ENCODE data around the gene ZBTB38. TPM values are rescaled to one million over a fixed set of nuclear protein-coding genes. Genes with fewer than 3 reads are reported as not detected.

Gene ZBTB38
- polyA plus RNA-seq, 1 donor from 2014 or later: 18.7 TPM

DNA sequence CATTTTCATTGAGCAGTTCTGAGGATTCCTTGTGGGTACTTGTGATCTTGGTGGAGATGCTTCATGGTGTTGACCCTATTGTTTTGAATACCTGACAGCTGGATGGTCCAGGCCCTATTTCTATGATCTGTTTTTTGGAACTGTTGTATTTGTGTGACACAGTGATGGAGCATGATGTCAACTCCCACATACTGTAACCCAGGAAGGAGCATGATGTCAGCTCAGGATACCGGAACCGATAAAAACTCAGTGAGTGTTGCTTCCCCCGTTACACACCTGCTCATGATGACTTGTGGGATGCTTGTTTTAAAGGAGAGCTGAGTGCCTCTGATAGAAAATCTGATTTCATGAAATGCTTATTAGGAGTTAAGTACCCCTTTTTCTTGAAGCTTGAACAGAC, 45.1 kb downstream of the ZBTB38 start:
- TF ChIP-seq POLR2AphosphoS5 (IDR thresholded peaks at IDR 0.05) (no peak), EZH2 (IDR thresholded peaks at IDR 0.05; ENCODE audit: borderline replicate concordance, insufficient read depth, low read length, poor library complexity, severe bottlenecking) (no peak), RAD21 (conservative IDR thresholded peaks at IDR 0.05) (no peak), SMC3 (conservative IDR thresholded peaks at IDR 0.05; ENCODE audit: poor library complexity) (no peak), TAF1 (IDR thresholded peaks at IDR 0.05; ENCODE audit: low read depth) (no peak)
- TF ChIP-seq, protein P1, sequence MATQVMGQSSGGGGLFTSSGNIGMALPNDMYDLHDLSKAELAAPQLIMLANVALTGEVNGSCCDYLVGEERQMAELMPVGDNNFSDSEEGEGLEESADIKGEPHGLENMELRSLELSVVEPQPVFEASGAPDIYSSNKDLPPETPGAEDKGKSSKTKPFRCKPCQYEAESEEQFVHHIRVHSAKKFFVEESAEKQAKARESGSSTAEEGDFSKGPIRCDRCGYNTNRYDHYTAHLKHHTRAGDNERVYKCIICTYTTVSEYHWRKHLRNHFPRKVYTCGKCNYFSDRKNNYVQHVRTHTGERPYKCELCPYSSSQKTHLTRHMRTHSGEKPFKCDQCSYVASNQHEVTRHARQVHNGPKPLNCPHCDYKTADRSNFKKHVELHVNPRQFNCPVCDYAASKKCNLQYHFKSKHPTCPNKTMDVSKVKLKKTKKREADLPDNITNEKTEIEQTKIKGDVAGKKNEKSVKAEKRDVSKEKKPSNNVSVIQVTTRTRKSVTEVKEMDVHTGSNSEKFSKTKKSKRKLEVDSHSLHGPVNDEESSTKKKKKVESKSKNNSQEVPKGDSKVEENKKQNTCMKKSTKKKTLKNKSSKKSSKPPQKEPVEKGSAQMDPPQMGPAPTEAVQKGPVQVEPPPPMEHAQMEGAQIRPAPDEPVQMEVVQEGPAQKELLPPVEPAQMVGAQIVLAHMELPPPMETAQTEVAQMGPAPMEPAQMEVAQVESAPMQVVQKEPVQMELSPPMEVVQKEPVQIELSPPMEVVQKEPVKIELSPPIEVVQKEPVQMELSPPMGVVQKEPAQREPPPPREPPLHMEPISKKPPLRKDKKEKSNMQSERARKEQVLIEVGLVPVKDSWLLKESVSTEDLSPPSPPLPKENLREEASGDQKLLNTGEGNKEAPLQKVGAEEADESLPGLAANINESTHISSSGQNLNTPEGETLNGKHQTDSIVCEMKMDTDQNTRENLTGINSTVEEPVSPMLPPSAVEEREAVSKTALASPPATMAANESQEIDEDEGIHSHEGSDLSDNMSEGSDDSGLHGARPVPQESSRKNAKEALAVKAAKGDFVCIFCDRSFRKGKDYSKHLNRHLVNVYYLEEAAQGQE (IDR thresholded peaks at IDR 0.05; ENCODE audit: borderline replicate concordance): no peak
- TF ChIP-seq, protein P2, sequence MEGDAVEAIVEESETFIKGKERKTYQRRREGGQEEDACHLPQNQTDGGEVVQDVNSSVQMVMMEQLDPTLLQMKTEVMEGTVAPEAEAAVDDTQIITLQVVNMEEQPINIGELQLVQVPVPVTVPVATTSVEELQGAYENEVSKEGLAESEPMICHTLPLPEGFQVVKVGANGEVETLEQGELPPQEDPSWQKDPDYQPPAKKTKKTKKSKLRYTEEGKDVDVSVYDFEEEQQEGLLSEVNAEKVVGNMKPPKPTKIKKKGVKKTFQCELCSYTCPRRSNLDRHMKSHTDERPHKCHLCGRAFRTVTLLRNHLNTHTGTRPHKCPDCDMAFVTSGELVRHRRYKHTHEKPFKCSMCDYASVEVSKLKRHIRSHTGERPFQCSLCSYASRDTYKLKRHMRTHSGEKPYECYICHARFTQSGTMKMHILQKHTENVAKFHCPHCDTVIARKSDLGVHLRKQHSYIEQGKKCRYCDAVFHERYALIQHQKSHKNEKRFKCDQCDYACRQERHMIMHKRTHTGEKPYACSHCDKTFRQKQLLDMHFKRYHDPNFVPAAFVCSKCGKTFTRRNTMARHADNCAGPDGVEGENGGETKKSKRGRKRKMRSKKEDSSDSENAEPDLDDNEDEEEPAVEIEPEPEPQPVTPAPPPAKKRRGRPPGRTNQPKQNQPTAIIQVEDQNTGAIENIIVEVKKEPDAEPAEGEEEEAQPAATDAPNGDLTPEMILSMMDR (IDR thresholded peaks at IDR 0.05; ENCODE audit: poor library complexity, severe bottlenecking): no peak
- Histone ChIP-seq H3K36me3 (ENCODE audit: insufficient read depth, low read length) (peaks cover 6% of the 10 kb centered on the region), H3K9me3 (ENCODE audit: low read length) (no peaks in the 10 kb centered on the region), H3K27ac (ENCODE audit: low read length) (no peak overlapping the region), H3K4me2 (ENCODE audit: low read length) (no peak overlapping the region), H3F3A (ENCODE audit: insufficient read depth, low read length, poor library complexity, severe bottlenecking) (no peaks in the 10 kb centered on the region), H4K20me1 (ENCODE audit: insufficient read depth) (no peaks in the 10 kb centered on the region), H3K9me2 (ENCODE audit: insufficient read depth, low read length) (no peaks in the 10 kb centered on the region), H3K27me3 (ENCODE audit: insufficient read depth, low read depth, low read length) (no peaks in the 10 kb centered on the region), H3K9ac (ENCODE audit: low read length) (no peak overlapping the region), H3K79me2 (replicated peaks; ENCODE audit: insufficient read depth, low read length) (no peaks in the 10 kb centered on the region), H2AFZ (ENCODE audit: low read depth, low read length) (no peak overlapping the region), H3K4me3 (ENCODE audit: low read length) (no peak overlapping the region)

DNA sequence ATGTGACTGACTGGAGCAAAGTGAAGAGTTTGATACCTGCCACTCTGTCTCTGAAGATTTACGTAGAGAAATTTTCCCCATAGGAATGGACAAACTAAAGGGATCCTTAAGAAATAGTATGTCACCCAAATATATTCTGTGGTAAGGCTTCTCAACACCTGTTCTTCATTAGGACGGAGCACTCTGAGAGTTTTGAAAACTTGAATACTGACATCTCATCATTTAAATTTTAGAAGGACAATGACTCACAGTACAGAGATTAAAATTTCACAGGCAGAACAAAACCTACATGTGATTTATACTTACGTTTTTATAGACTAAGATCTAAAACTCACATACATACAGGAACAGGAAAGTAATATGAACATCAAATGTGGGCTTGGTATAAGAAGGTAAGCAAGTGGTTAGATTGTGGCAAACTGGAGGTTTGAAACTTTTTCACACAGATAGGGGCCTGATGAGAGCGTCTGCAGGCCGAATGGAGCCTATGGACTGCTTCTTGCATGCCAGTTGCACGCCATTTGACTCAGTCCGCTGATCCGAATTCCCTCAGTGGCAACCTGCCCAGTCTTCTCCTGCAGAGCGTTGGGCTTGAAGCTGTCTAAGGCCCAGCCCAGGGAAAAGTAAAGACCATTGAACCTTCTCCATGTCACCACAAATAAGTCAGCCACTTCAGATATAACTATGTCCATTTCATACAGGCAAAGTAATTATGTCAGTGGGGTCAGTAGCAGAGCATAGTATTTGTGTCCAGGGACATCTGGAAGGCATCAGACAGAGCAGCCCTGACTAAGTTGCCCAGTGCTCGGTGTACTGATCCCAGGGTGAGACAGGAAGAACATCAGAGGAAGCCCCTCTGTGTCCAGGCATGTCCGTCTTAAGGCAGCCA, 45.7 kb downstream of the ZBTB38 start:
- Histone ChIP-seq H3K36me3 (ENCODE audit: insufficient read depth, low read length) (peaks cover 6% of the 10 kb centered on the region), H3K9me3 (ENCODE audit: low read length) (no peaks in the 10 kb centered on the region), H3K27me3 (ENCODE audit: insufficient read depth, low read depth, low read length) (no peaks in the 10 kb centered on the region), H4K20me1 (ENCODE audit: insufficient read depth) (no peaks in the 10 kb centered on the region), H3K4me2 (ENCODE audit: low read length) (no peak overlapping the region), H3K9me2 (ENCODE audit: insufficient read depth, low read length) (no peaks in the 10 kb centered on the region), H3K27ac (ENCODE audit: low read length) (no peak overlapping the region), H3K9ac (ENCODE audit: low read length) (no peak overlapping the region), H3K79me2 (replicated peaks; ENCODE audit: insufficient read depth, low read length) (no peaks in the 10 kb centered on the region), H2AFZ (ENCODE audit: low read depth, low read length) (no peak overlapping the region), H3F3A (ENCODE audit: insufficient read depth, low read length, poor library complexity, severe bottlenecking) (no peaks in the 10 kb centered on the region), H3K4me3 (ENCODE audit: low read length) (no peak overlapping the region)
- no peak for TF ChIP-seq POLR2AphosphoS5 (IDR thresholded peaks at IDR 0.05)
- TF ChIP-seq MXI1 (conservative IDR thresholded peaks at IDR 0.05; ENCODE audit: poor library complexity, severe bottlenecking): no peak
- no peak for TF ChIP-seq EP300 (conservative IDR thresholded peaks at IDR 0.05; ENCODE audit: poor library complexity, severe bottlenecking)
- TF ChIP-seq EZH2 (IDR thresholded peaks at IDR 0.05; ENCODE audit: borderline replicate concordance, insufficient read depth, low read length, poor library complexity, severe bottlenecking): no peak
- TF ChIP-seq, protein P1 (IDR thresholded peaks at IDR 0.05; ENCODE audit: borderline replicate concordance): no peak
- TF ChIP-seq, protein P2 (IDR thresholded peaks at IDR 0.05; ENCODE audit: poor library complexity, severe bottlenecking): no peak
- TF ChIP-seq RAD21 (conservative IDR thresholded peaks at IDR 0.05): no peak
- TF ChIP-seq SMC3 (conservative IDR thresholded peaks at IDR 0.05; ENCODE audit: poor library complexity): no peak
- TF ChIP-seq TAF1 (IDR thresholded peaks at IDR 0.05; ENCODE audit: low read depth): no peak

Measured in neural cell (in vitro differentiated cells).